Measurements from ENCODE around the gene MAN2A2. TPM values are rescaled to one million over a fixed set of nuclear protein-coding genes. Genes with fewer than 3 reads are reported as not detected.

MAN2A2 gene
- total RNA-seq, 1 experiment from 2014 or later: 31.0 TPM

DNA sequence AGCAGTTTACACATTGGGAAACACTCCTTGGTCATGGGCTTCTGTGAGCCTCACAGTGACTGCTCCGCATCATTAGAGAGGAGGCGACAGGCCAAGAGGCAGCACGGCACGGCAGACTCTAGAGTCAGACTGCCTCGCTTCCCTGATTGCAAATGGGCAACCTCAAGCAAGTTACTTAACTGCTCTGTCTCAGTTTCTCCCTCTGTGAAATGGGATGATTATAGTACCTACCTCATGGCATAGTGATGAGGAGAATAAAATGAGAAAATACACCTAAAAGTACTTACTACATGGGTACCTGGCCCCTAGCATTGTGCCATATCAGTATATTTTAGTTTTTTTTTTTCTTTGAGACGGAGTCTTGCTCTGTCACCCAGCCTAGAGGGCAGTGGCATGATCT, 47.6 kb downstream of the MAN2A2 start:
- no peak for TF ChIP-seq MXD4 (CRISPR knock-in tag; IDR thresholded peaks at IDR 0.05; ENCODE audit: borderline replicate concordance)
- TF ChIP-seq, protein P1, sequence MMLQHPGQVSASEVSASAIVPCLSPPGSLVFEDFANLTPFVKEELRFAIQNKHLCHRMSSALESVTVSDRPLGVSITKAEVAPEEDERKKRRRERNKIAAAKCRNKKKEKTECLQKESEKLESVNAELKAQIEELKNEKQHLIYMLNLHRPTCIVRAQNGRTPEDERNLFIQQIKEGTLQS (CRISPR knock-in tag; conservative IDR thresholded peaks at IDR 0.05): no peak
- TF ChIP-seq, protein P2, sequence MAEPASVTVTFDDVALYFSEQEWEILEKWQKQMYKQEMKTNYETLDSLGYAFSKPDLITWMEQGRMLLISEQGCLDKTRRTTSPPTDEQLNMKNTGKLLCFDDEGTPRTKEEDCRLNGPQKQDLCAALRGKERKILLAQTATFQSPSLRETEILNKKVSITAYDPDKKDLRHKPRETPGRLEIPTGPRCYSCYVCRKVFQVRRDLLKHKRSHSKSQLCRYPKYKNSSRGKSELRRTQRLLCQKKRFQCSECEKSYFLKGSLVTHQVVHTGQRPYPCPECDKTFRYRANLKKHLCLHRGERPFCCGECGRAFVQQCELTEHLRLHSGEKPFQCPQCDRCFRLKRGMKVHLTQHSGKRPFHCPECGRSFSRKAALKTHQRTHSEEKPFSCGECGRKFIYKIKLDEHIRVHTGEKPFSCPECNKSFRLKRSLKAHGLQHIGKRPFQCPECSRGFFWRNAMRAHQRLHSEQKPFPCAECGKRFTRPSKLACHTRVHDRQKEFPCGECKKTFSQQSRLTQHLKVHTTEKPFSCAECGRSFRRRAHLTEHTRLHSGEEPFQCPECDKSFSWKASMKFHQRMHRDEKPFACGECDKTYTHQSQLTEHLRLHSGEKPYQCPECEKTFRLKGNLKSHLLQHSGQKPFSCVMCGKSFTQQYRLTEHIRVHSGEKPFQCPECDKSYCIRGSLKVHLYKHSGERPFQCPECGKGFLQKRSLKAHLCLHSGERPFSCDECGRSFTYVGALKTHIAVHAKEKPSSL (CRISPR knock-in tag; conservative IDR thresholded peaks at IDR 0.05): no peak
- TF ChIP-seq, protein P3, sequence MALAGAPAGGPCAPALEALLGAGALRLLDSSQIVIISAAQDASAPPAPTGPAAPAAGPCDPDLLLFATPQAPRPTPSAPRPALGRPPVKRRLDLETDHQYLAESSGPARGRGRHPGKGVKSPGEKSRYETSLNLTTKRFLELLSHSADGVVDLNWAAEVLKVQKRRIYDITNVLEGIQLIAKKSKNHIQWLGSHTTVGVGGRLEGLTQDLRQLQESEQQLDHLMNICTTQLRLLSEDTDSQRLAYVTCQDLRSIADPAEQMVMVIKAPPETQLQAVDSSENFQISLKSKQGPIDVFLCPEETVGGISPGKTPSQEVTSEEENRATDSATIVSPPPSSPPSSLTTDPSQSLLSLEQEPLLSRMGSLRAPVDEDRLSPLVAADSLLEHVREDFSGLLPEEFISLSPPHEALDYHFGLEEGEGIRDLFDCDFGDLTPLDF (CRISPR knock-in tag; IDR thresholded peaks at IDR 0.05): no peak
- TF ChIP-seq, protein P4, sequence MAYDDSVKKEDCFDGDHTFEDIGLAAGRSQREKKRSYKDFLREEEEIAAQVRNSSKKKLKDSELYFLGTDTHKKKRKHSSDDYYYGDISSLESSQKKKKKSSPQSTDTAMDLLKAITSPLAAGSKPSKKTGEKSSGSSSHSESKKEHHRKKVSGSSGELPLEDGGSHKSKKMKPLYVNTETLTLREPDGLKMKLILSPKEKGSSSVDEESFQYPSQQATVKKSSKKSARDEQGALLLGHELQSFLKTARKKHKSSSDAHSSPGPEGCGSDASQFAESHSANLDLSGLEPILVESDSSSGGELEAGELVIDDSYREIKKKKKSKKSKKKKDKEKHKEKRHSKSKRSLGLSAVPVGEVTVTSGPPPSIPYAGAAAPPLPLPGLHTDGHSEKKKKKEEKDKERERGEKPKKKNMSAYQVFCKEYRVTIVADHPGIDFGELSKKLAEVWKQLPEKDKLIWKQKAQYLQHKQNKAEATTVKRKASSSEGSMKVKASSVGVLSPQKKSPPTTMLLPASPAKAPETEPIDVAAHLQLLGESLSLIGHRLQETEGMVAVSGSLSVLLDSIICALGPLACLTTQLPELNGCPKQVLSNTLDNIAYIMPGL (CRISPR knock-in tag; IDR thresholded peaks at IDR 0.05): no peak
- TF ChIP-seq, protein P5, sequence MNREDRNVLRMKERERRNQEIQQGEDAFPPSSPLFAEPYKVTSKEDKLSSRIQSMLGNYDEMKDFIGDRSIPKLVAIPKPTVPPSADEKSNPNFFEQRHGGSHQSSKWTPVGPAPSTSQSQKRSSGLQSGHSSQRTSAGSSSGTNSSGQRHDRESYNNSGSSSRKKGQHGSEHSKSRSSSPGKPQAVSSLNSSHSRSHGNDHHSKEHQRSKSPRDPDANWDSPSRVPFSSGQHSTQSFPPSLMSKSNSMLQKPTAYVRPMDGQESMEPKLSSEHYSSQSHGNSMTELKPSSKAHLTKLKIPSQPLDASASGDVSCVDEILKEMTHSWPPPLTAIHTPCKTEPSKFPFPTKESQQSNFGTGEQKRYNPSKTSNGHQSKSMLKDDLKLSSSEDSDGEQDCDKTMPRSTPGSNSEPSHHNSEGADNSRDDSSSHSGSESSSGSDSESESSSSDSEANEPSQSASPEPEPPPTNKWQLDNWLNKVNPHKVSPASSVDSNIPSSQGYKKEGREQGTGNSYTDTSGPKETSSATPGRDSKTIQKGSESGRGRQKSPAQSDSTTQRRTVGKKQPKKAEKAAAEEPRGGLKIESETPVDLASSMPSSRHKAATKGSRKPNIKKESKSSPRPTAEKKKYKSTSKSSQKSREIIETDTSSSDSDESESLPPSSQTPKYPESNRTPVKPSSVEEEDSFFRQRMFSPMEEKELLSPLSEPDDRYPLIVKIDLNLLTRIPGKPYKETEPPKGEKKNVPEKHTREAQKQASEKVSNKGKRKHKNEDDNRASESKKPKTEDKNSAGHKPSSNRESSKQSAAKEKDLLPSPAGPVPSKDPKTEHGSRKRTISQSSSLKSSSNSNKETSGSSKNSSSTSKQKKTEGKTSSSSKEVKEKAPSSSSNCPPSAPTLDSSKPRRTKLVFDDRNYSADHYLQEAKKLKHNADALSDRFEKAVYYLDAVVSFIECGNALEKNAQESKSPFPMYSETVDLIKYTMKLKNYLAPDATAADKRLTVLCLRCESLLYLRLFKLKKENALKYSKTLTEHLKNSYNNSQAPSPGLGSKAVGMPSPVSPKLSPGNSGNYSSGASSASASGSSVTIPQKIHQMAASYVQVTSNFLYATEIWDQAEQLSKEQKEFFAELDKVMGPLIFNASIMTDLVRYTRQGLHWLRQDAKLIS (CRISPR knock-in tag; IDR thresholded peaks at IDR 0.05; ENCODE audit: borderline replicate concordance): no peak
- no peak for TF ChIP-seq EMX1 (CRISPR knock-in tag; IDR thresholded peaks at IDR 0.05)
- TF ChIP-seq, protein P6, sequence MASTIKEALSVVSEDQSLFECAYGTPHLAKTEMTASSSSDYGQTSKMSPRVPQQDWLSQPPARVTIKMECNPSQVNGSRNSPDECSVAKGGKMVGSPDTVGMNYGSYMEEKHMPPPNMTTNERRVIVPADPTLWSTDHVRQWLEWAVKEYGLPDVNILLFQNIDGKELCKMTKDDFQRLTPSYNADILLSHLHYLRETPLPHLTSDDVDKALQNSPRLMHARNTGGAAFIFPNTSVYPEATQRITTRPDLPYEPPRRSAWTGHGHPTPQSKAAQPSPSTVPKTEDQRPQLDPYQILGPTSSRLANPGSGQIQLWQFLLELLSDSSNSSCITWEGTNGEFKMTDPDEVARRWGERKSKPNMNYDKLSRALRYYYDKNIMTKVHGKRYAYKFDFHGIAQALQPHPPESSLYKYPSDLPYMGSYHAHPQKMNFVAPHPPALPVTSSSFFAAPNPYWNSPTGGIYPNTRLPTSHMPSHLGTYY (CRISPR knock-in tag; IDR thresholded peaks at IDR 0.05): no peak
- TF ChIP-seq ZNF263 (CRISPR knock-in tag; IDR thresholded peaks at IDR 0.05; ENCODE audit: low read depth): no peak
- no peak for TF ChIP-seq CREB1 (CRISPR knock-in tag; IDR thresholded peaks at IDR 0.05)
- no peak for TF ChIP-seq NR1H2 (CRISPR knock-in tag; IDR thresholded peaks at IDR 0.05)
- TF ChIP-seq FOXK1 (CRISPR knock-in tag; IDR thresholded peaks at IDR 0.05): no peak
- ChIA-PET POLR2A (no interaction called here), CTCF (interaction anchor here (2.0 kb wide), 1 partner anchor 16 kb away, joined by 6 read pairs; the partner anchor contains the start of gene UNC45A)
- H3K4me3 Mint-ChIP-seq: no peak overlapping the region
- H3K27ac Mint-ChIP-seq: no peak overlapping the region
- no peak for ATAC-seq
- no peaks in the 10 kb centered on the region for H3K9me3 Mint-ChIP-seq
- H3K4me1 Mint-ChIP-seq: peaks cover 2% of the 10 kb centered on the region
- H3K36me3 Mint-ChIP-seq: peaks cover 56% of the 10 kb centered on the region
- DNase-seq (ENCODE audit: low spot score): no peak
- H3K27me3 Mint-ChIP-seq (ENCODE audit: low read depth): no peaks in the 10 kb centered on the region

DNA sequence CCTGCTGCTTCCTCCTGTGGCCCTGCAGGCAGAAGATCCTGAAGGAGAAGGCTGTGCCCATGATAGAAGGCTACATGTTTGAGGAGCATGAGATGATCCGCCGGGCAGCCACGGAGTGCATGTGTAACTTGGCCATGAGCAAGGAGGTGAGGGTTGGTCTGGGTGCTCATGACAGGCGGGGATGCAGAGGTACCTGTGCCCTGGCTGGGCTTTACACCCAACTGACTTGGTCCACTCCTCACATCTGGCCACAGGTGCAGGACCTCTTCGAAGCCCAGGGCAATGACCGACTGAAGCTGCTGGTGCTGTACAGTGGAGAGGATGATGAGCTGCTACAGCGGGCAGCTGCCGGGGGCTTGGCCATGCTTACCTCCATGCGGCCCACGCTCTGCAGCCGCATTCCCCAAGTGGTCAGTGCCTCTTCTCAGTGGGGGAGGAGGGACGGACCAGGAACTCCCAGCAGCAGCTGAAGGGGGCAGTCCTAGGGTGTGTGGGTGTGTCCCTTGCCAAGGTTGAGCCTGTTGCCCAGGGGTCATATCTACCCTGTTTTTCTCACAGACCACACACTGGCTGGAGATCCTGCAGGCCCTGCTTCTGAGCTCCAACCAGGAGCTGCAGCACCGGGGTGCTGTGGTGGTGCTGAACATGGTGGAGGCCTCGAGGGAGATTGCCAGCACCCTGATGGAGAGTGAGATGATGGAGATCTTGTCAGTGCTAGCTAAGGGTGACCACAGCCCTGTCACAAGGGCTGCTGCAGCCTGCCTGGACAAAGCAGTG, 50.0 kb downstream of the MAN2A2 start:
- Mint-ChIP-seq H3K36me3 (peaks cover 43% of the 10 kb centered on the region), H3K27me3 (ENCODE audit: low read depth) (no peaks in the 10 kb centered on the region), H3K9me3 (no peaks in the 10 kb centered on the region), H3K27ac (peak overlapping the region; percentile 72; the same call in 1 of the 2 replicates), H3K4me3 (no peak overlapping the region), H3K4me1 (peaks cover 16% of the 10 kb centered on the region)
- POLR2A ChIA-PET: interaction anchor here (0.8 to 1.9 kb wide), 2 partner anchors 10 to 18 kb away, joined by 3 to 19 read pairs; partner anchors contain the start of gene UNC45A
- CTCF ChIA-PET: interaction anchor here (1.1 to 6.2 kb wide), 3 partner anchors 19 to 147 kb away, joined by 3 to 264 read pairs (median 116); partner anchors contain the start of genes HDDC3, SV2B and UNC45A
- DNase-seq (ENCODE audit: low spot score): no peak
- no peak for ATAC-seq
- TF ChIP-seq, protein P7, sequence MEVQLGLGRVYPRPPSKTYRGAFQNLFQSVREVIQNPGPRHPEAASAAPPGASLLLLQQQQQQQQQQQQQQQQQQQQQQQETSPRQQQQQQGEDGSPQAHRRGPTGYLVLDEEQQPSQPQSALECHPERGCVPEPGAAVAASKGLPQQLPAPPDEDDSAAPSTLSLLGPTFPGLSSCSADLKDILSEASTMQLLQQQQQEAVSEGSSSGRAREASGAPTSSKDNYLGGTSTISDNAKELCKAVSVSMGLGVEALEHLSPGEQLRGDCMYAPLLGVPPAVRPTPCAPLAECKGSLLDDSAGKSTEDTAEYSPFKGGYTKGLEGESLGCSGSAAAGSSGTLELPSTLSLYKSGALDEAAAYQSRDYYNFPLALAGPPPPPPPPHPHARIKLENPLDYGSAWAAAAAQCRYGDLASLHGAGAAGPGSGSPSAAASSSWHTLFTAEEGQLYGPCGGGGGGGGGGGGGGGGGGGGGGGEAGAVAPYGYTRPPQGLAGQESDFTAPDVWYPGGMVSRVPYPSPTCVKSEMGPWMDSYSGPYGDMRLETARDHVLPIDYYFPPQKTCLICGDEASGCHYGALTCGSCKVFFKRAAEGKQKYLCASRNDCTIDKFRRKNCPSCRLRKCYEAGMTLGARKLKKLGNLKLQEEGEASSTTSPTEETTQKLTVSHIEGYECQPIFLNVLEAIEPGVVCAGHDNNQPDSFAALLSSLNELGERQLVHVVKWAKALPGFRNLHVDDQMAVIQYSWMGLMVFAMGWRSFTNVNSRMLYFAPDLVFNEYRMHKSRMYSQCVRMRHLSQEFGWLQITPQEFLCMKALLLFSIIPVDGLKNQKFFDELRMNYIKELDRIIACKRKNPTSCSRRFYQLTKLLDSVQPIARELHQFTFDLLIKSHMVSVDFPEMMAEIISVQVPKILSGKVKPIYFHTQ (CRISPR knock-in tag; IDR thresholded peaks at IDR 0.05): no peak
- TF ChIP-seq, protein P8, sequence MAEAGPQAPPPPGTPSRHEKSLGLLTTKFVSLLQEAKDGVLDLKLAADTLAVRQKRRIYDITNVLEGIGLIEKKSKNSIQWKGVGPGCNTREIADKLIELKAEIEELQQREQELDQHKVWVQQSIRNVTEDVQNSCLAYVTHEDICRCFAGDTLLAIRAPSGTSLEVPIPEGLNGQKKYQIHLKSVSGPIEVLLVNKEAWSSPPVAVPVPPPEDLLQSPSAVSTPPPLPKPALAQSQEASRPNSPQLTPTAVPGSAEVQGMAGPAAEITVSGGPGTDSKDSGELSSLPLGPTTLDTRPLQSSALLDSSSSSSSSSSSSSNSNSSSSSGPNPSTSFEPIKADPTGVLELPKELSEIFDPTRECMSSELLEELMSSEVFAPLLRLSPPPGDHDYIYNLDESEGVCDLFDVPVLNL (CRISPR knock-in tag; IDR thresholded peaks at IDR 0.05; ENCODE audit: borderline replicate concordance, low read depth): no peak
- TF ChIP-seq ZNF416 (CRISPR knock-in tag; IDR thresholded peaks at IDR 0.05) (no peak), ESRRA (CRISPR knock-in tag; IDR thresholded peaks at IDR 0.05; ENCODE audit: borderline replicate concordance) (no peak), NFE2L1 (CRISPR knock-in tag; IDR thresholded peaks at IDR 0.05) (no peak), PRRX2 (CRISPR knock-in tag; IDR thresholded peaks at IDR 0.05) (no peak), ZNF121 (CRISPR knock-in tag; IDR thresholded peaks at IDR 0.05) (no peak)

All from WTC11 (cell line).